Measurements from ENCODE around the gene ECHDC1.
A peak's percentile ranks its signal among the peaks of the same experiment; 100 is the strongest.
"Not testable (repeated sequence)": the region's sequence is repeated elsewhere in the genome, so short reads cannot be mapped to it uniquely, and the experiment has no call there.

The ECHDC1 gene

GRCh38 chr6:127341471-127342202, 1.8 kb downstream of the ECHDC1 start:
- DNase-seq: no peak

DNA sequence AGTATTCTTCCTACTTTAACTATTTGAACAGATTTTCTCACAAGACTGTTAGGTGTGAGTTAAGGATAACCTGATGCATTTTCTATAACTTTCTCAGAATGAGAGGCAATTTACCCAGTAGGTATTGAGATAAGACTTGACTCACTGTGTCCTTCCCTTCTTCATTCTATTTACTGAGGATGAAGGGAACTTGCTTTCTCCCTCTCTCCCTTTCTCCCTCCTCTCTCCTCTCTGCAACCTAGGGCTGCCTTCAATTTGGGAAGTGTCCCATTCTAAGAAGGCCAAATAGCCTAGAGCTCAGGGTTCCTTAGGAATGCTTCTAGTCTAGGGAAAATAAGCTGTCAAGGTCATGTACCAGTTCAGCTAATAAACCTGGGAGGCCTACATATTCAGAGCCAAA, 3.2 kb downstream of the ECHDC1 start:
- DNase-seq: no peak

GRCh38 chr6:127338936-127339335, 4.5 kb downstream of the ECHDC1 start:
- DNase-seq: no peak

DNA sequence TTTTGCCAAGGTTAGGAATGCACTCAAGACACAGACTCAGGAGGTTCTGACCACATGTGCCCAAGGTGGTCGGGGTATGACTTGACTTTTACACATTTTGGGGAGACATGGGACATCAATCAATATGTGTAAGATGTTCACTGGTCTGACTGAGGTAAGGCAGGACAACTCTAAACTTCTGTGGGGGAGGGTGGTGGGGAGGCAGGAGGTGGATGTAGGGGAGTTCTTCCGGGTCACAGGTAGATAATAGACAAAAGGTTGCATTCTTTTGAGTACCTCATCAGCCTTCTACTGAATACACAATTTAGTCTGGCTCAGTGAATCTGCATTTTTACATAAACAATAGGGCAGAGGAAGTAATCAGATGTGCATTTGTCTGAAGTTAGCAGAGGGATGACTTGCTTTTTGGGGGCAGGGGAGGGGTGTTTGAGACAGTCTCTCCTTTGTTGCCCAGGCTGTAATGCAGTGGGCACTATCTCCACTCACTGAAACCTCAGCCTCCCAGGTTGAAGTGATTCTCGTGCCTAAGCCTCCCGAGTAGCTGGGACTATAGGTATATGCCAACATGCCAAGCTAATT, 10.9 kb downstream of the ECHDC1 start:
- DNase-seq: no peak

GRCh38 chr6:127331256-127331655, 12.2 kb downstream of the ECHDC1 start:
- DNase-seq: not testable (repeated sequence)

DNA sequence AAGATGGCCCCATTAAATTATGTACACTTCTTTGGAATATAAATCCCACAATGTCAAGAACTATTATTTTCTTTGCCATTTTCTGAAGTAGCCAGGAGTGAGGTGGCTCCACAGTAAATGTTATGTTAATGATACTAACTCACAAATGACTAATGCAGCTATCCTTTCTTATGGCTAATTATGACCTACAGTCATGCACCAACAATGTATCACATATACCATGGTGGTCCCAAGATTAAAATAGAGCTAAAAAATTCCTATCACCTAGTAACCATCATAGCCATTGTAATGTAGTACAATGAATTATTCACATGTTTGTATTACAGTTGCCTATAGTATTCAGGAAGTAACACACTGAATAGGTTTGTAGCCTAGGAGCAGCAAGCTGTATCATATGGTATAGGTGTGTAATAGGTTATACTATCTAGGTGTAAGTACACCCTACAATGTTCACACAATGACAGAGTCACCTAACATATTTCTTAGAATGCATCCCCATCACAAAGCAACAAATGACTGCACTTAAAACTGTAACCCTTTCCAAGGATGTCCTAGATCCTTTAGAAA, 15.3 kb downstream of the ECHDC1 start:
- no peak for DNase-seq

DNA sequence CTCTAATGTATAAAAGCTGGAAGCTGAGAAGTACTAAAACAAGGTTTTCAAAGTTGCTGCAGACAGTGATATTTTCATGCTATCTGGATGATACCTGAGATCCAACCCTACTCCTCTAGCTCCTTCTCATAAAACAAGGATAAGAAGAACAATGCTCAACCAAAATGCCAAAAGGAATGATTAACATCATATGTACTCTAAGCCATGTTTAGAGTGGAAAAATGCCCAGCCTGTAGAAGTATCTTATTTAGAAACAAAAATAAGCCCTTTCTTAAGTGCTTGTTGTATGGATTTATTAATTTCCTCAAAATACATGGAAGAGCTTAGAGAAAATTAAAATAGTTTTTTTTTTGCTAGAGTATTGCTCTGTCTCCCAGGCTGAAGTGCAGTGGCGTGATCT, 23.7 kb downstream of the ECHDC1 start:
- no peak for DNase-seq

DNA sequence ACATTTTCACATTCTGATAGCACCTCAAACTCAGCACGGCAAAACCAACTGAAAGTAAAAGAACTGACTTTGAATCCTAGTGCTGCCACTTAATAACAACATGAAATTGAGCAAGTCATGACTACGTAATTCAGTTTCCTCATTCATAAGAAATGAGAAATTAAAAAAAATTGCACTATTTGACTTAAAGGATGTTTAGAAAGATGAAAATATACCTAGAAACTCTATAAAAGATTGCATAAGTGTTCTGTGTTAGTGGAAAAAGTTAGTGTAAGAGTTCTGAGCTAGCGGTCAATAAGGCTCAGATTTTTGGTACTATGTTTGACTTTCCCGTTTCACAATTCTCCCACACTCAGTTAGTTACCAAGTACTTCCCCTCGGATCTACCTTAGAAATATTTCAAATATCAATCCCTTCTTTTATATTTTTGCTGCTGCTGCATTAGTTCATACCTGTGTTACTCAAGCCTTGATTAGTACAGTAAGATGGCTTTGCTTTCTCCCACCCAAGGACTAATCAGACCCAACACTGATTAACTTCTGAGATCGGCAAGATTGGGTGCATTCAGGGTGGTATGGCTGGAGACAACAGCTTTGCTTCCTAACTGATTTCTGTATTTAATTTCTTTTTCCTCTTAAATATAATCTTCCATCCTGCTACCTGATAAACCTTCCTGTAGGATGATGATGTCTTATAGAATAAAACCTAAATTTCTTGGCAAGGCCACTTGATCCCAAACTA, 25.9 kb downstream of the ECHDC1 start:
- DNase-seq: no peak

GRCh38 chr6:127305741-127306140, 37.7 kb downstream of the ECHDC1 start:
- no peak for DNase-seq

- no peak for DNase-seq
Observed at GRCh38 chr6:127303917-127304316, 39.5 kb downstream of the ECHDC1 start.

DNA sequence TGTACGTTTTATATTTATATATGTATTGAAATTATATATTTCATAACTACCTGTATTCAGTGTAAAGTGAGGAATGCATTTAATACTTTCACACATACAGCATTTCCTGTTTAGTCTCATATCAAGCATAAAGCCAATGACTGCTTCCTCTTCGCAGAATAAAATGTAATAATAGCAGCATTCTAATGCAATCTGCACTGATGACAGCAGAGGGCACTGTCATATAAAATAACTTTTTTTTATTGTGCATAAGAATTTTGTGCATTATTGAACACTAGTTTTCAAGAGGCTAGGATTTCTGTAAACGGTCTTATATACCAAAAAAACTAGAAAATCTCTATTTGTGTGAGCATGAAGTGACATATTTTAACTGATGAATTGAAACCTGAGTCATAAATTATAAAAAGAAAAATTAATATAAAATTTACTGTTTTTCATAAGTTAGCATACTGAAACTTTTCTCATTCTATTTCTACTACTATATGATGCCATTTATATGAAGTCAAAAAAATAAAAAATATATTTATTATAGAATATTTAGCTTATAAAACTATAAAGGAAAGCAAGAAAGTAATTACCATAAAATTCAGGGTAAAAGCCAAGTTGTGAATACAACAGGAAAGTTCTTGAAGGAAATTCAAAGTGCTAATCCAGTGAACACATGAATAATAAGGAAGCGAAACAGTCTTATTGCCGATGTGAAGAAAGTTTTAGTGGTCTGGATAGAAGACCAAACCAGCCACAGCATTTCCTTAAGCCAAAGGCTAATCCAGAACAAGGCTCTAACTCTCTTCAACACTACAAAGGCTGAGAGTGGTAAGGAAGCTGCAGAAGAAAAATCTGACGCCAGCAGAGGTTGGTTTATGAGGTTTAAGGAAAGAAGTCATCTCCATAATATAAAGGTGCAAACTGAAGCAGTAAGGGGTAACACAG, 40.4 kb downstream of the ECHDC1 start:
- DNase-seq: peak; percentile 36

GRCh38 chr6:127301199-127301700, 42.2 kb downstream of the ECHDC1 start:
- no peak for DNase-seq

- no peak for DNase-seq
Observed at GRCh38 chr6:127300411-127300810, 43.0 kb downstream of the ECHDC1 start.

GRCh38 chr6:127299522-127300240, 43.7 kb downstream of the ECHDC1 start:
- no peak for DNase-seq

GRCh38 chr6:127298475-127298874, 44.9 kb downstream of the ECHDC1 start:
- DNase-seq: no peak

GRCh38 chr6:127297502-127298070, 45.8 kb downstream of the ECHDC1 start:
- no peak for DNase-seq

- DNase-seq: no peak
Observed at GRCh38 chr6:127291495-127291894, 51.9 kb downstream of the ECHDC1 start.

GRCh38 chr6:127290391-127291265, 52.8 kb downstream of the ECHDC1 start:
- no peak for DNase-seq

GRCh38 chr6:127289934-127290333, 53.5 kb downstream of the ECHDC1 start:
- DNase-seq: no peak

GRCh38 chr6:127288705-127289104, 54.7 kb downstream of the ECHDC1 start:
- no peak for DNase-seq

Data from NCI-H1105 treated with DMSO at 0.1 percent for 48 hours (cell line).